ENCODE measurements around the gene GSE1.

DNA sequence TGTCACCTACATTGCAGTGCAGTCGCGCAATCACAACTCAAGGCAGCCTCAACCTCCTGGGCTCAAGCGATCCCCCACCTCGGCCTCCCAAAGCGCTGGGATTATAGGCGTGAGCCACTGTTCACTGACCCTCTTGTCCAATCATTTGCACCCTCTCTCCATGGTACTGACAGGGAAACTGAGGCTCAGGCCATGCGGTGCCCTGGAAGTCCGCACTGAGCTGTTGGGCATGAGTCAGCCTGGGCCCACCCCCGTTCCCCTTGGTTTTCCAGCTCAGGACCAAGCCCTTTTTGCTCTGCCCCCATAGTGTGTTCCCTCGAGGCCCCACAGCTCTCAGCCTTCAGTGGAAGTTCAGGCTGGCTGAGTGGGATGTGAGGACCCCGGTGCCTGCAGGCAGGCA lies 10.1 kb downstream of the GSE1 start:
- TF ChIP-seq, protein P1, sequence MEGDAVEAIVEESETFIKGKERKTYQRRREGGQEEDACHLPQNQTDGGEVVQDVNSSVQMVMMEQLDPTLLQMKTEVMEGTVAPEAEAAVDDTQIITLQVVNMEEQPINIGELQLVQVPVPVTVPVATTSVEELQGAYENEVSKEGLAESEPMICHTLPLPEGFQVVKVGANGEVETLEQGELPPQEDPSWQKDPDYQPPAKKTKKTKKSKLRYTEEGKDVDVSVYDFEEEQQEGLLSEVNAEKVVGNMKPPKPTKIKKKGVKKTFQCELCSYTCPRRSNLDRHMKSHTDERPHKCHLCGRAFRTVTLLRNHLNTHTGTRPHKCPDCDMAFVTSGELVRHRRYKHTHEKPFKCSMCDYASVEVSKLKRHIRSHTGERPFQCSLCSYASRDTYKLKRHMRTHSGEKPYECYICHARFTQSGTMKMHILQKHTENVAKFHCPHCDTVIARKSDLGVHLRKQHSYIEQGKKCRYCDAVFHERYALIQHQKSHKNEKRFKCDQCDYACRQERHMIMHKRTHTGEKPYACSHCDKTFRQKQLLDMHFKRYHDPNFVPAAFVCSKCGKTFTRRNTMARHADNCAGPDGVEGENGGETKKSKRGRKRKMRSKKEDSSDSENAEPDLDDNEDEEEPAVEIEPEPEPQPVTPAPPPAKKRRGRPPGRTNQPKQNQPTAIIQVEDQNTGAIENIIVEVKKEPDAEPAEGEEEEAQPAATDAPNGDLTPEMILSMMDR (IDR thresholded peaks at IDR 0.05), result no peak
- TF ChIP-seq POLR2A (IDR thresholded peaks at IDR 0.05), result no peak
